Neuronal stem cell (in vitro differentiated cells): ENCODE measurements around the gene ATP2B1.

Source experiments
- DNase-seq: peaks from one replicate; pipeline ENCODE4 v3.0.0-alpha.2; 2013; ENCODE audit warnings: low spot score
- H2AFZ ChIP-seq: one replicate; pipeline ENCODE4 v1.6.1; 2013; ENCODE audit warnings: mild to moderate bottlenecking, low read length, inconsistent platforms
- H2AK5ac ChIP-seq: 2 replicates; pipeline ENCODE4 v1.6.1; 2013; ENCODE audit warnings: low read depth, mild to moderate bottlenecking, inconsistent platforms, low read length, moderate library complexity, mixed read lengths
- H2BK120ac ChIP-seq: 2 replicates; pipeline ENCODE4 v1.6.1; 2013; ENCODE audit warnings: low read depth, mild to moderate bottlenecking, inconsistent platforms, low read length, moderate library complexity, mixed read lengths
- H2BK12ac ChIP-seq: one replicate; pipeline ENCODE4 v1.6.1; 2013; ENCODE audit warnings: low read length, inconsistent platforms
- H2BK15ac ChIP-seq: 2 replicates; pipeline ENCODE4 v1.6.1; 2013; ENCODE audit warnings: mild to moderate bottlenecking, low read length, inconsistent platforms, mixed read lengths
- H2BK5ac ChIP-seq: one replicate; pipeline ENCODE4 v1.6.1; 2013; ENCODE audit warnings: inconsistent platforms, mild to moderate bottlenecking, low read length, moderate library complexity
- H3K14ac ChIP-seq: one replicate; pipeline ENCODE4 v1.6.1; 2013; ENCODE audit warnings: low read length, inconsistent platforms
- H3K18ac ChIP-seq: 2 replicates; pipeline ENCODE4 v1.6.1; 2013; ENCODE audit warnings: low read length, inconsistent platforms
- H3K23ac ChIP-seq: 2 replicates; pipeline ENCODE4 v1.6.1; 2013; ENCODE audit warnings: low read depth, mild to moderate bottlenecking, mixed read lengths, low read length, inconsistent platforms; ENCODE audit not compliant: poor library complexity
- H3K27ac ChIP-seq: replicated peaks from 3 replicates; pipeline ENCODE4 v1.5.1; 2013; ENCODE audit warnings: low read length, inconsistent platforms
- H3K27me3 ChIP-seq, 3 experiments: 2 replicates each; pipeline ENCODE4 v1.6.1; 2013; ENCODE audit warnings: low read length in 3 of 3, mild to moderate bottlenecking in 2 of 3, inconsistent platforms in 1 of 3, low read depth in 1 of 3, mixed read lengths in 1 of 3, moderate library complexity in 1 of 3; ENCODE audit not compliant: control insufficient read depth in 3 of 3, insufficient read depth in 3 of 3
- H3K36me3 ChIP-seq, 2 donors: replicated peaks in 1 of 2; 2 replicates each; pipeline ENCODE4 v1.6.1; 2013; ENCODE audit warnings: low read length in 2 of 2; ENCODE audit not compliant: control insufficient read depth in 2 of 2, insufficient read depth in 2 of 2
- H3K4ac ChIP-seq: 2 replicates; pipeline ENCODE4 v1.6.1; 2013; ENCODE audit warnings: inconsistent platforms, mild to moderate bottlenecking, low read length, moderate library complexity
- H3K4me1 ChIP-seq, 2 donors: 1 replicate in 1 of 2; 2 replicates in 1 of 2; pipeline ENCODE4 v1.6.1; 2013; ENCODE audit warnings: low read length in 2 of 2, low read depth in 1 of 2; ENCODE audit not compliant: control insufficient read depth in 2 of 2, insufficient read depth in 1 of 2
- H3K4me2 ChIP-seq: one replicate; pipeline ENCODE4 v1.6.1; 2013; ENCODE audit warnings: mild to moderate bottlenecking, low read length, inconsistent platforms; ENCODE audit not compliant: insufficient read depth, poor library complexity, severe bottlenecking
- H3K4me3 ChIP-seq, 2 donors: 2 replicates each; pipeline ENCODE4 v1.5.1; 2013; ENCODE audit warnings: low read length in 2 of 2, mild to moderate bottlenecking in 2 of 2, inconsistent platforms in 1 of 2, moderate library complexity in 1 of 2
- H3K79me1 ChIP-seq: one replicate; pipeline ENCODE4 v1.6.1; 2013; ENCODE audit warnings: low read depth, mild to moderate bottlenecking, inconsistent platforms, low read length, moderate library complexity
- H3K9ac ChIP-seq: one replicate; pipeline ENCODE4 v1.6.1; 2013; ENCODE audit warnings: mild to moderate bottlenecking, low read depth, low read length, inconsistent platforms; ENCODE audit not compliant: poor library complexity
- H3K9me3 ChIP-seq, 2 donors: replicated peaks in 1 of 2; 2 replicates each; pipeline versions ENCODE3 to v1.6.1; 2013; ENCODE audit warnings: low read length in 2 of 2, mild to moderate bottlenecking in 2 of 2, inconsistent platforms in 1 of 2, low read depth in 1 of 2, mixed read lengths in 1 of 2, moderate library complexity in 1 of 2; ENCODE audit not compliant: control insufficient read depth in 2 of 2, insufficient read depth in 1 of 2
- H4K8ac ChIP-seq: one replicate; pipeline ENCODE4 v1.6.1; 2013; ENCODE audit warnings: low read depth, mild to moderate bottlenecking, inconsistent platforms, low read length, moderate library complexity
- H4K91ac ChIP-seq: one replicate; pipeline ENCODE4 v1.6.1; 2013; ENCODE audit warnings: low read length, low read depth, mild to moderate bottlenecking, inconsistent platforms; ENCODE audit not compliant: poor library complexity
- WGBS, 2 donors: extraction: QIAGEN DNeasy Blood & Tissue Kit; methylation state at CpG; one replicate each; pipeline ENCODE4 v1.1.7; 2013; ENCODE audit warnings: missing lambda C conversion rate in 2 of 2, mixed read lengths in 1 of 2; ENCODE audit not compliant: insufficient read length in 2 of 2, insufficient replicate concordance in 1 of 2; ENCODE audit errors: extremely low coverage in 2 of 2; 5-methylcytosine and 5-hydroxymethylcytosine counted together

Gene ATP2B1

DNA sequence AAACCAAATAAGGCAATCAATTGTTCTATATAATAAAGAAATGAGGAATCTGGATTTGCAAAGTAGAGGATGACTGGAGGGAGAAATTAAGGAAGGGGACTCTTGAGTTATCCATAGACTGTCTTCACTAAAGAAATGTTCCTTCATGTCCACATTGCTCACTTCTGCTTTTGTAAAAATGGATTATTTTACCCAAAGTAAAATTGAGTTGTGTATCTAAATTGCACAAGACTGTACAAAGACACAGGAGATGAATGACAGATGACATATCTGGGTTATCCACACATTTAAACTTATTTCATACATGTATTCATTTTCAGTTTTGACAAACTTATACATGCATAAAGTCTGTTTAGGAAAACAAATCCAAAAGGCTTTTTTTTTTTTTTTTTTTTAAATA, 11.3 kb downstream of the ATP2B1 start:
- Histone ChIP-seq H3K4me2 (no peak overlapping the region), H3K27me3 (no peaks in the 10 kb centered on the region), H2BK12ac (no peak overlapping the region), H3K79me1 (no peaks in the 10 kb centered on the region), H3K27ac (no peak overlapping the region), H2BK5ac (no peak overlapping the region), H4K91ac (no peak overlapping the region), H3K9ac (no peak overlapping the region), H4K8ac (no peak overlapping the region), H3K23ac (no peak overlapping the region), H3K14ac (no peak overlapping the region), H3K18ac (no peak overlapping the region), H3K9me3 (no peaks in the 10 kb centered on the region), H3K4ac (no peak overlapping the region), H2AK5ac (no peak overlapping the region), H3K4me1 (peaks cover 0 to 2% of the 10 kb centered on the region in 2 donors), H3K36me3 (no peaks in the 10 kb centered on the region), H2AFZ (no peak overlapping the region), H2BK15ac (no peak overlapping the region), H3K4me3 (no peak overlapping the region), H2BK120ac (no peak overlapping the region)
- no peak for DNase-seq

DNA sequence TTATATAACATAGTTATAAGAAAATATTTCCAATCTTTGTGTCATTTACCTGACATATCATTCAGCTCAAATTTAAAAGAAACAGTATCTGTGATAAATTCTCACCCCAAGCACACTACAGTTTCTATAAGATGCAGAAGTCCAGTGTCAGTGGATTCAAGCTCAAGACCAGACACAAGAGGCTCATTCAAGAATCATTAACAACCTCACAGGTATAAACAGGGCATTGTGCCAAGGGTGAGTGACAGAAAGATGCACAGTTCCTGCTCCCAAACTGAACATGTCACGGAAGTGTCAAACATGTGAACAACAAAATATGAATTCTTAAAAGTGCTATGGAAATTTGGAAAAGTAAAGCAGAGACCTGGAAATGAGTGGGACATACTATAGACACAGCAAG, 12.8 kb downstream of the ATP2B1 start:
- no peak overlapping the region for H3K18ac ChIP-seq
- H2AFZ ChIP-seq, result no peak overlapping the region
- peaks cover 0 to 2% of the 10 kb centered on the region in 2 donors for H3K4me1 ChIP-seq
- no peak overlapping the region for H3K4ac ChIP-seq
- H3K79me1 ChIP-seq, result no peaks in the 10 kb centered on the region
- H2BK15ac ChIP-seq, result no peak overlapping the region
- H4K91ac ChIP-seq, result no peak overlapping the region
- no peak overlapping the region for H3K4me3 ChIP-seq
- no peaks in the 10 kb centered on the region for H3K9me3 ChIP-seq
- no peak overlapping the region for H3K9ac ChIP-seq
- H3K36me3 ChIP-seq, result no peaks in the 10 kb centered on the region
- H3K14ac ChIP-seq, result no peak overlapping the region
- no CpG with 5 or more reads among the region's 1 CpG for WGBS, 2 donors
- DNase-seq, result no peak
- no peak overlapping the region for H2BK120ac ChIP-seq
- no peak overlapping the region for H3K4me2 ChIP-seq
- H2BK12ac ChIP-seq, result no peak overlapping the region
- no peak overlapping the region for H3K23ac ChIP-seq
- H4K8ac ChIP-seq, result no peak overlapping the region
- no peaks in the 10 kb centered on the region for H3K27me3 ChIP-seq
- H3K27ac ChIP-seq, result no peak overlapping the region
- no peak overlapping the region for H2BK5ac ChIP-seq
- H2AK5ac ChIP-seq, result no peak overlapping the region

DNA sequence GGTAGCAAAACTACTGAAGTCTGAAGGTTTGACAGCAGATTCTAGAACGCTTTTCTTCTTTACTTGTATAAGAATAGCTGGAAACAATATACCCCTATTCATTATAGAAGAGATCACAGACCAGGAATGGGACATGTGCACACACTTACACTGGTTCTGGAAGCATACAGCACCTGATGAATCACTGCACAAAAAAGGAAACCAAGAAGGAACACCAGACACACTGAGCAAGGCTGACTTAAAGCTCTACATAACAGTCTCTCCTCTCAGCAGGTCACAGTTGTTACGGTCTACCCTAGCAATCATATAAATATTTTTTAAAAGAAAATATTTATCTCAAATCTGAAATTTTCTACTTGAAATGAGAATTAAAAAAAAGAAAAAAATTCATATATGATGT, 13.5 kb downstream of the ATP2B1 start:
- Histone ChIP-seq H4K8ac (no peak overlapping the region), H3K9me3 (no peaks in the 10 kb centered on the region), H2BK15ac (no peak overlapping the region), H4K91ac (no peak overlapping the region), H3K4ac (no peak overlapping the region), H3K27ac (no peak overlapping the region), H3K4me1 (peaks cover 0 to 2% of the 10 kb centered on the region in 2 donors), H3K36me3 (no peaks in the 10 kb centered on the region), H3K4me2 (no peak overlapping the region), H3K79me1 (no peaks in the 10 kb centered on the region), H3K23ac (no peak overlapping the region), H3K18ac (no peak overlapping the region), H2AK5ac (no peak overlapping the region), H3K27me3 (no peaks in the 10 kb centered on the region), H2BK120ac (no peak overlapping the region), H2AFZ (no peak overlapping the region), H2BK5ac (no peak overlapping the region), H3K9ac (no peak overlapping the region), H3K14ac (no peak overlapping the region), H3K4me3 (no peak overlapping the region), H2BK12ac (no peak overlapping the region)
- WGBS, 2 donors, result no CpG with 5 or more reads among the region's 2 CpGs
- DNase-seq, result no peak

DNA sequence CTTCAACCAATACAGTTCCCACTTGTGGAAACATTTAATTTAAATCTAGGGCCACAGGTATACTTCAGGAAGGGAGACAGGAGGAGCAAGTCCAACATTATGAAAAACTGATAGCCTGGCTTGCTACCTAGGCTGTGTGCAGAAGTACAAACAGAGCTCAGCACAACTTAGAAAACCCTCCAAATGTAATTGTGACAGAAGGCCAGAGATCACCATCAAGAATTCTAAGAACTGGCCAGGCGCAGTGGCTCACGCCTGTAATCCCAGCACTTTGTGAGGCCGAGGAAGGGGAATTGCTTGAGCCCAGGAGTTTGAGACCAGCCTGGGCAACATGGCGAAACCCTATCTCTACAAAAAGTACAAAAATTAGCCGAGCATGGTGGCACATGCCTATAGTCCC, 14.1 kb downstream of the ATP2B1 start:
- Histone ChIP-seq H4K91ac (no peak overlapping the region), H3K23ac (no peak overlapping the region), H3K4me3 (no peak overlapping the region), H3K9me3 (no peaks in the 10 kb centered on the region), H4K8ac (no peak overlapping the region), H3K27me3 (no peaks in the 10 kb centered on the region), H3K4ac (no peak overlapping the region), H2BK5ac (no peak overlapping the region), H3K36me3 (no peaks in the 10 kb centered on the region), H2BK12ac (no peak overlapping the region), H3K14ac (no peak overlapping the region), H2AK5ac (no peak overlapping the region), H3K4me2 (no peak overlapping the region), H2BK120ac (no peak overlapping the region), H3K18ac (no peak overlapping the region), H3K79me1 (no peaks in the 10 kb centered on the region), H3K4me1 (peaks cover 0 to 2% of the 10 kb centered on the region in 2 donors), H2BK15ac (no peak overlapping the region), H2AFZ (no peak overlapping the region), H3K9ac (no peak overlapping the region), H3K27ac (no peak overlapping the region)
- DNase-seq, result no peak
- WGBS, 2 donors, result no CpG with 5 or more reads among the region's 5 CpGs
